Stimulated activated CD4-positive, alpha-beta T cell treated with anti-CD3 and anti-CD28 coated beads, Interleukin-12 subunit alpha, Interleukin-12 subunit beta, amount 100 ng/mL, for 4 hours (primary cell): ENCODE data around the gene PEMT.

Experiments used
- DNase-seq: peaks from one replicate; pipeline ENCODE4 v3.0.0-alpha.2; 2020

PEMT gene

GRCh38 chr17:17569691-17570090, 21.8 kb downstream of the PEMT start:
- DNase-seq, result no peak

GRCh38 chr17:17568772-17569195, 22.7 kb downstream of the PEMT start:
- peak; percentile 53 for DNase-seq

GRCh38 chr17:17567631-17568030, 23.9 kb downstream of the PEMT start:
- DNase-seq, result no peak

GRCh38 chr17:17566896-17567513, 24.5 kb downstream of the PEMT start:
- DNase-seq, result no peak

GRCh38 chr17:17565471-17566339, 25.8 kb downstream of the PEMT start:
- no peak for DNase-seq

GRCh38 chr17:17564896-17565295, 26.6 kb downstream of the PEMT start:
- no peak for DNase-seq

GRCh38 chr17:17564323-17564722, 27.2 kb downstream of the PEMT start:
- DNase-seq, result no peak

GRCh38 chr17:17563530-17563929, 28.0 kb downstream of the PEMT start:
- no peak for DNase-seq

GRCh38 chr17:17562146-17562511, 29.4 kb downstream of the PEMT start:
- DNase-seq, result no peak

- DNase-seq, result no peak
These were observed 29.9 kb downstream of the PEMT start for GRCh38 chr17:17561408-17562145.

- DNase-seq, result no peak
These were observed 30.5 kb downstream of the PEMT start for GRCh38 chr17:17560975-17561374.

GRCh38 chr17:17560167-17560566, 31.3 kb downstream of the PEMT start:
- DNase-seq, result no peak

GRCh38 chr17:17559164-17559563, 32.3 kb downstream of the PEMT start:
- no peak for DNase-seq

- DNase-seq, result no peak
These were observed 33.1 kb downstream of the PEMT start for GRCh38 chr17:17558431-17558830.

- DNase-seq, result no peak
These were observed 33.7 kb downstream of the PEMT start for GRCh38 chr17:17557796-17558195.

GRCh38 chr17:17556671-17557070, 34.8 kb downstream of the PEMT start:
- DNase-seq, result no peak

GRCh38 chr17:17555906-17556305, 35.6 kb downstream of the PEMT start:
- DNase-seq, result no peak

- DNase-seq, result no peak
These were observed 36.4 kb downstream of the PEMT start for GRCh38 chr17:17555151-17555550.

- DNase-seq, result no peak
These were observed 37.2 kb downstream of the PEMT start for GRCh38 chr17:17554266-17554665.

GRCh38 chr17:17553217-17554195, 38.0 kb downstream of the PEMT start:
- no peak for DNase-seq

- no peak for DNase-seq
These were observed 38.9 kb downstream of the PEMT start for GRCh38 chr17:17552351-17553216.

- no peak for DNase-seq
These were observed 40.1 kb downstream of the PEMT start for GRCh38 chr17:17551361-17551760.
